AG04450 (cell line): ENCODE data around the gene CADM4. TPM values are rescaled to one million over a fixed set of nuclear protein-coding genes. Genes with fewer than 3 reads are reported as not detected.
A peak's percentile ranks its signal among the peaks of the same experiment; 100 is the strongest.

Source experiments
- CTCF ChIA-PET: fragments of 300-600, 350-600 bp; formaldehyde crosslinking; extraction: SDS; loops from one replicate; lab custom pipeline; 2022; ENCODE audit warnings: antibody characterized with exemption, inconsistent platforms; lab: Charles Lee
- POLR2A ChIA-PET: fragments of 350-600 bp; formaldehyde crosslinking; extraction: SDS; loops from one replicate; lab custom pipeline; 2021; ENCODE audit warnings: antibody characterized with exemption, inconsistent platforms; lab: Yijun Ruan, JAX
- DNase-seq: peaks from one replicate; pipeline ENCODE4 v3.0.0-alpha.2; 2011; ENCODE audit warnings: low read depth, low spot score
- H3K27ac ChIP-seq: one replicate; pipeline ENCODE4 v1.5.1; 2012; ENCODE audit warnings: low read depth, low read length, control low read depth
- H3K27me3 ChIP-seq: one replicate; pipeline ENCODE4 v1.6.0; 2012; ENCODE audit warnings: low read length; ENCODE audit not compliant: control insufficient read depth, insufficient read depth
- H3K4me3 ChIP-seq: 2 replicates; pipeline ENCODE4 v1.5.1; 2011; ENCODE audit warnings: mild to moderate bottlenecking, low read depth, low read length, control low read depth
- H3K9me3 ChIP-seq: 2 replicates; pipeline ENCODE4 v1.5.1; 2012; ENCODE audit warnings: low read length; ENCODE audit not compliant: control insufficient read depth, insufficient read depth
- CTCF ChIP-seq: IDR thresholded peaks from 2 replicates; pipeline ENCODE4 v1.5.1; 2011; ENCODE audit warnings: low read depth, low read length, control low read depth, inconsistent platforms
- polyA plus RNA-seq: library from polyadenylated mRNA; depleted of rRNA; stranded (reverse); fragments of >200 nt; gene quantifications from 2 replicates; pipeline ENCODE4 v1.2.3, GENCODE V29; 2011

Gene CADM4
- polyA plus RNA-seq, 1 experiment, result 3.7 TPM

GRCh38 chr19:43620061-43621001, 19.3 kb downstream of the CADM4 start:
- POLR2A ChIA-PET, result interaction anchor here (0.6 to 0.7 kb wide), 4 partner anchors 14 to 88 kb away, joined by 3 to 12 read pairs (median 4); partner anchors contain the start of genes PLAUR and ZNF575
- Histone ChIP-seq H3K27me3 (no peaks in the 10 kb centered on the region), H3K4me3 (peak overlapping the region; percentile 91), H3K27ac (peak overlapping the region; percentile 80), H3K9me3 (no peaks in the 10 kb centered on the region; the same call in 1 of the 2 replicates)
- no peak for DNase-seq
- TF ChIP-seq CTCF, result no peak
- CTCF ChIA-PET, result no interaction called here

- no peaks in the 10 kb centered on the region for H3K27me3 ChIP-seq
- POLR2A ChIA-PET, result interaction anchor here (0.6 kb wide), 1 partner anchor 26 kb away, joined by 12 read pairs; no protein-coding TSS in a partner anchor
- CTCF ChIA-PET, result no interaction called here
- DNase-seq, result peak; percentile 58
- peak within 1 kb of the TSS; percentile 91 for H3K4me3 ChIP-seq
- no peaks in the 10 kb centered on the region; the same call in 1 of the 2 replicates for H3K9me3 ChIP-seq
- no peak for TF ChIP-seq CTCF
- peak within 1 kb of the TSS; percentile 88 for H3K27ac ChIP-seq
These were observed 20.2 kb downstream of the CADM4 start, which contains the start of gene ZNF428 for GRCh38 chr19:43619262-43620060. TSS of gene ZNF428 (minus strand) at chr19:43619629. CDS start at chr19:43614304, 5,325 bp downstream.

- Histone ChIP-seq H3K4me3 (peak overlapping the region; percentile 91), H3K27me3 (no peaks in the 10 kb centered on the region), H3K27ac (peak overlapping the region; percentile 88), H3K9me3 (no peaks in the 10 kb centered on the region; the same call in 1 of the 2 replicates)
- no peak for DNase-seq
- ChIA-PET POLR2A (no interaction called here), CTCF (no interaction called here)
- TF ChIP-seq CTCF, result no peak
These were observed 20.8 kb downstream of the CADM4 start for GRCh38 chr19:43618921-43619261.

- TF ChIP-seq CTCF, result no peak
- DNase-seq, result no peak
- H3K9me3 ChIP-seq, result no peaks in the 10 kb centered on the region; the same call in 1 of the 2 replicates
- CTCF ChIA-PET, result no interaction called here
- H3K4me3 ChIP-seq, result no peak overlapping the region
- POLR2A ChIA-PET, result no interaction called here
- no peak overlapping the region for H3K27ac ChIP-seq
- no peaks in the 10 kb centered on the region for H3K27me3 ChIP-seq
These were observed 22.7 kb downstream of the CADM4 start for GRCh38 chr19:43616954-43617353.
